ENCODE measurements around the gene CBARP.

GRCh38 chr19:1224047-1224825 lies 13.6 kb downstream of the CBARP start:
- TF ChIP-seq EZH2 (IDR thresholded peaks at IDR 0.05), result no peak
- TF ChIP-seq POLR2AphosphoS5 (IDR thresholded peaks at IDR 0.05; ENCODE audit: borderline replicate concordance, low read depth, low read length), result no peak
- TF ChIP-seq FOXP2 (optimal IDR thresholded peaks at IDR 0.05; ENCODE audit: control extremely low read depth, extremely low read length, insufficient read depth), result no peak
